HepG2 (cell line): ENCODE results near the gene NF2.

ENCODE experiments used
- CEBPG ChIP-seq: IDR thresholded peaks from 2 replicates; pipeline ENCODE4 v1.6.1; 2016
- SRSF9 ChIP-seq: fragments of 200-400 bp; formaldehyde crosslinking; IDR thresholded peaks from 2 replicates; pipeline ENCODE4 v1.6.1; 2018; ENCODE audit warnings: borderline replicate concordance, mild to moderate bottlenecking, low read depth, low read length; ENCODE audit not compliant: insufficient read depth, poor library complexity, severe bottlenecking

DNA sequence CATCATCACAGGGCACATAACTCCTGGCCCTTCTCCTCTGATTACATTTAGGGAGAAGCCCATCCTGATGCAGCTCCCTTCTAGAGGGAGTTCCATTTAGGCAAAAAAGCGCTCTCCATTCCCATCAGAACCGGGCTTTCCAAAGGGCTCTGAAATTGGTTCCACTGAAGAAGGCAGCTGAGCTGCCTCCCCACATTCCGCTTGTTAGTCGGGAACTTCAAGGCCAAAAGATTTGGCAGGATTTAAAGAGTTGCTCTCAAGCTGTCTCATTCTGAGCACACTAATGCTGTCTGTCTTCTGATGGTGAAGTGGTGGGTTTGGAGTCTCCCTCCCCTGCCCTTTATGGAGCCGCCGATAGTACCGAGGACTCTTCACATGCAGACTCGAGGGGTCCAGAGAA, 89.7 kb downstream of the NF2 start:
- TF ChIP-seq SRSF9, result no peak
- no peak for TF ChIP-seq CEBPG (CRISPR knock-in tag)
